ENCODE measurements around the gene MKNK2. TPM values are rescaled to one million over a fixed set of nuclear protein-coding genes. Genes with fewer than 3 reads are reported as not detected.

The MKNK2 gene
- total and polyA plus RNA-seq, 4 donors: 22.2 to 66.0 (median 57.8) TPM

Small RNAs within 50 kb of the gene (small RNA-seq; reads per million reads assigned to genes)
- gene AC007136.1 (ENCODE audit: low replicate concordance): not detected

Other genes with a start within 250 kb of the MKNK2 start
- gene ATP8B3, start 239.0 kb downstream of the MKNK2 start, total RNA-seq: 1 to 10 TPM; 1.1 to 2.1 TPM
- 1 to 10 TPM; 1.0 to 1.7 TPM for gene ATP8B3, start 239.0 kb downstream of the MKNK2 start, polyA plus RNA-seq (ENCODE audit: insufficient read length in 2 of 2)
- 10 to 100 TPM in 1 of 2 donors, 1 to 10 TPM in 1; 5.7 to 10.9 TPM for gene REXO1, start 202.8 kb downstream of the MKNK2 start, total RNA-seq
- 10 to 100 TPM; 27.2 to 41.8 TPM for gene REXO1, start 202.8 kb downstream of the MKNK2 start, polyA plus RNA-seq (ENCODE audit: insufficient read length in 2 of 2)
- 1 to 10 TPM; 1.8 to 4.8 TPM for gene KLF16, start 187.7 kb downstream of the MKNK2 start, total RNA-seq
- 10 to 100 TPM in 1 of 2 donors, 1 to 10 TPM in 1; 9.8 to 13.4 TPM for gene KLF16, start 187.7 kb downstream of the MKNK2 start, polyA plus RNA-seq (ENCODE audit: insufficient read length in 2 of 2)
- gene ABHD17A, start 165.7 kb downstream of the MKNK2 start, total RNA-seq: 100 to 1,000 TPM in 1 of 2 donors, 10 to 100 TPM in 1; 53.5 to 103 TPM
- gene ABHD17A, start 165.7 kb downstream of the MKNK2 start, polyA plus RNA-seq (ENCODE audit: insufficient read length in 2 of 2): 100 to 1,000 TPM; 141 TPM
- 1 to 10 TPM; 1.5 to 3.0 TPM for gene ADAT3, start 145.8 kb downstream of the MKNK2 start, total RNA-seq
- gene ADAT3, start 145.8 kb downstream of the MKNK2 start, polyA plus RNA-seq (ENCODE audit: insufficient read length in 2 of 2): 1 to 10 TPM; 5.8 to 7.9 TPM
- 10 to 100 TPM; 25.2 to 38.1 TPM for gene SCAMP4, start 145.8 kb downstream of the MKNK2 start, total RNA-seq
- 100 to 1,000 TPM in 1 of 2 donors, 10 to 100 TPM in 1; 95.1 to 112 TPM for gene SCAMP4, start 145.8 kb downstream of the MKNK2 start, polyA plus RNA-seq (ENCODE audit: insufficient read length in 2 of 2)
- 10 to 100 TPM; 27.8 to 53.4 TPM for gene CSNK1G2, start 110.1 kb downstream of the MKNK2 start, total RNA-seq
- 10 to 100 TPM; 54.4 to 65.6 TPM for gene CSNK1G2, start 110.1 kb downstream of the MKNK2 start, polyA plus RNA-seq (ENCODE audit: insufficient read length in 2 of 2)
- 10 to 100 TPM; 45.6 to 49.9 TPM for gene BTBD2, start 35.5 kb downstream of the MKNK2 start, total RNA-seq
- gene BTBD2, start 35.5 kb downstream of the MKNK2 start, polyA plus RNA-seq (ENCODE audit: insufficient read length in 2 of 2): 100 to 1,000 TPM; 172 to 183 TPM
- gene MOB3A, start 45.1 kb upstream of the MKNK2 start, total RNA-seq: 10 to 100 TPM; 13.3 to 15.1 TPM
- 10 to 100 TPM; 30.8 to 39.4 TPM for gene MOB3A, start 45.1 kb upstream of the MKNK2 start, polyA plus RNA-seq (ENCODE audit: insufficient read length in 2 of 2)
- gene IZUMO4, start 45.7 kb upstream of the MKNK2 start, total RNA-seq: 10 to 100 TPM in 1 of 2 donors, 1 to 10 TPM in 1; 7.2 to 14.9 TPM
- gene IZUMO4, start 45.7 kb upstream of the MKNK2 start, polyA plus RNA-seq (ENCODE audit: insufficient read length in 2 of 2): 10 to 100 TPM; 17.3 to 20.3 TPM
- 10 to 100 TPM; 65.1 to 70.6 TPM for gene AP3D1, start 100.3 kb upstream of the MKNK2 start, total RNA-seq
- gene AP3D1, start 100.3 kb upstream of the MKNK2 start, polyA plus RNA-seq (ENCODE audit: insufficient read length in 2 of 2): 100 to 1,000 TPM; 156 to 165 TPM
- 1 to 10 TPM; 5.3 to 8.2 TPM for gene DOT1L, start 112.7 kb upstream of the MKNK2 start, total RNA-seq
- gene DOT1L, start 112.7 kb upstream of the MKNK2 start, polyA plus RNA-seq (ENCODE audit: insufficient read length in 2 of 2): 10 to 100 TPM; 40.3 to 45.3 TPM
- gene PLEKHJ1, start 185.1 kb upstream of the MKNK2 start, total RNA-seq: 10 to 100 TPM; 46.5 to 70.9 TPM
- 100 to 1,000 TPM in 1 of 2 donors, 10 to 100 TPM in 1; 97.5 to 106 TPM for gene PLEKHJ1, start 185.1 kb upstream of the MKNK2 start, polyA plus RNA-seq (ENCODE audit: insufficient read length in 2 of 2)
- 10 to 100 TPM; 29.2 to 32.2 TPM for gene SF3A2, start 185.6 kb upstream of the MKNK2 start, total RNA-seq
- 10 to 100 TPM; 80.5 to 97.8 TPM for gene SF3A2, start 185.6 kb upstream of the MKNK2 start, polyA plus RNA-seq (ENCODE audit: insufficient read length in 2 of 2)
- 1 to 10 TPM; 2.8 to 3.3 TPM for gene AMH, start 198.1 kb upstream of the MKNK2 start, total RNA-seq
- gene AMH, start 198.1 kb upstream of the MKNK2 start, polyA plus RNA-seq (ENCODE audit: insufficient read length in 2 of 2): 10 to 100 TPM in 1 of 2 donors, 1 to 10 TPM in 1; 3.9 to 12.3 TPM
- under 1 TPM; 0.33 to 0.69 TPM for gene JSRP1, start 205.2 kb upstream of the MKNK2 start, total RNA-seq
- gene JSRP1, start 205.2 kb upstream of the MKNK2 start, polyA plus RNA-seq (ENCODE audit: insufficient read length in 2 of 2): under 1 TPM; 0.74 to 0.90 TPM
- under 1 TPM in 1 of 2 donors, not detected in 1; 0.20 TPM for gene PEAK3, start 230.9 kb upstream of the MKNK2 start, total RNA-seq
- under 1 TPM; 0.11 to 0.16 TPM for gene PEAK3, start 230.9 kb upstream of the MKNK2 start, polyA plus RNA-seq (ENCODE audit: insufficient read length in 2 of 2)